Mucosa of descending colon (tissue), 3 donors: Measurements from ENCODE around the gene PTH1R. TPM values are rescaled to one million over a fixed set of nuclear protein-coding genes. Genes with fewer than 3 reads are reported as not detected.
A peak's percentile ranks its signal among the peaks of the same experiment; 100 is the strongest.

Experiments used
- ATAC-seq: fragments of 200-7000 bp; cut with Tn5 transposase; one replicate; pipeline ENCODE4 v1.9.1; 2020; ENCODE audit warnings: mild to moderate bottlenecking, moderate library complexity
- DNase-seq, 3 donors: peaks; one replicate each; pipeline ENCODE4 v3.0.0-alpha.2; 2020
- H3K36me3 ChIP-seq: fragments of 200-600 bp; one replicate; pipeline ENCODE4 v1.8.0; 2021; ENCODE audit warnings: low read depth, mild to moderate bottlenecking
- H3K4me1 ChIP-seq: fragments of 200-600 bp; one replicate; pipeline ENCODE4 v1.8.0; 2021; ENCODE audit warnings: low read depth, mild to moderate bottlenecking
- H3K4me3 ChIP-seq: fragments of 200-600 bp; one replicate; pipeline ENCODE4 v1.8.0; 2021; ENCODE audit warnings: mild to moderate bottlenecking
- H3K9me3 ChIP-seq: fragments of 200-600 bp; one replicate; pipeline ENCODE4 v1.8.0; 2021; ENCODE audit warnings: mild to moderate bottlenecking
- CTCF ChIP-seq: fragments of 200-600 bp; IDR thresholded peaks from one replicate; pipeline ENCODE4 v1.8.0; 2022; ENCODE audit warnings: antibody characterized with exemption, mild to moderate bottlenecking
- intact Hi-C, 2 donors: fragments of 100-400 bp; cut with DNase I in 1 of 2; cut with micrococcal nuclease in 1 of 2; formaldehyde crosslinking; loops; one replicate each; pipeline versions ENCODE4 v1.11.0 to v1.11.1; 2022; cut with DNase I, micrococcal nuclease
- total RNA-seq, 3 donors: library from RNA; stranded (reverse); fragmentation: NEBNext Ultra II Directional in 2 of 3; extraction: Animal tissue kit (Norgen Biotek cat#: 25700) in 2 of 3; gene quantifications; one replicate each; pipeline versions ENCODE4 v1.2.1 to v1.2.4, GENCODE V29; 2021 to 2023
- donor health status: DM: no; HTN: no; CAD: no; lungs with moderate emphysema.
- donor health status: DM: no; HTN: no; CAD: no.
- donor health status: DM: no; HTN: yes; CAD: no.

The PTH1R gene
- total RNA-seq, 3 donors from 2014 or later: 0.87 to 4.6 (median 1.9) TPM

- peaks cover 33% of the 10 kb centered on the region for H3K4me1 ChIP-seq
- no peak for DNase-seq
- H3K9me3 ChIP-seq: no peaks in the 10 kb centered on the region
- H3K4me3 ChIP-seq: no peak overlapping the region
- ATAC-seq: no peak
- TF ChIP-seq CTCF: no peak
- no peaks in the 10 kb centered on the region for H3K36me3 ChIP-seq
- intact Hi-C loops: no loop called here
Observed at GRCh38 chr3:46939578-46940445, 62.3 kb downstream of the PTH1R start.

GRCh38 chr3:46942076-46942475 lies 64.6 kb downstream of the PTH1R start:
- ATAC-seq (peak; percentile 49), DNase-seq (peak; percentile 61 to 78 (median 68))
- H3K36me3 ChIP-seq: no peaks in the 10 kb centered on the region
- no peaks in the 10 kb centered on the region for H3K9me3 ChIP-seq
- TF ChIP-seq CTCF: no peak
- intact Hi-C loops: no loop called here
- H3K4me1 ChIP-seq: peaks cover 49% of the 10 kb centered on the region
- H3K4me3 ChIP-seq: no peak overlapping the region

GRCh38 chr3:46942481-46943236 lies 65.1 kb downstream of the PTH1R start:
- Histone ChIP-seq H3K9me3 (no peaks in the 10 kb centered on the region), H3K4me3 (no peak overlapping the region), H3K36me3 (no peaks in the 10 kb centered on the region), H3K4me1 (peaks cover 55% of the 10 kb centered on the region)
- ATAC-seq (no peak), DNase-seq (peak in 2 of 3 donors; percentile 33 to 38)
- no peak for TF ChIP-seq CTCF
- intact Hi-C loops: no loop called here

GRCh38 chr3:46943237-46944187 lies 66.0 kb downstream of the PTH1R start:
- ATAC-seq: peak; percentile 49
- no peak overlapping the region for H3K4me3 ChIP-seq
- DNase-seq: peak; percentile 57 to 67 (median 64)
- no peak for TF ChIP-seq CTCF
- no peaks in the 10 kb centered on the region for H3K9me3 ChIP-seq
- H3K36me3 ChIP-seq: no peaks in the 10 kb centered on the region
- peaks cover 63% of the 10 kb centered on the region for H3K4me1 ChIP-seq
- intact Hi-C loops: no loop called here

- no peak for TF ChIP-seq CTCF
- peak in 2 of 3 donors; percentile 42 to 51 for DNase-seq
- H3K36me3 ChIP-seq: no peaks in the 10 kb centered on the region
- peaks cover 70% of the 10 kb centered on the region for H3K4me1 ChIP-seq
- H3K4me3 ChIP-seq: no peak overlapping the region
- intact Hi-C loops: no loop called here
- H3K9me3 ChIP-seq: no peaks in the 10 kb centered on the region
- no peak for ATAC-seq
Observed at GRCh38 chr3:46944191-46944590, 66.7 kb downstream of the PTH1R start.
